Endothelial cell of umbilical vein (primary cell): Measurements from ENCODE around the gene ICAM5. TPM values are rescaled to one million over a fixed set of nuclear protein-coding genes. Genes with fewer than 3 reads are reported as not detected.

Experiments used
- BruUV-seq: library from RNA; stranded (reverse); fragments of 400-500 nt; replicated peaks from 2 replicates; lab custom pipeline; 2021; lab: Mats Ljungman, UMichigan
- CTCF ChIA-PET: fragments of 300-600, 350-600 bp; sonication (Branson Sonifier 250); formaldehyde crosslinking; loops from one replicate; lab custom pipeline; 2021; ENCODE audit warnings: antibody characterized with exemption, inconsistent platforms; lab: Charles Lee
- POLR2A ChIA-PET: fragments of 300-600, 350-600 bp; sonication (Branson Sonifier 250); formaldehyde crosslinking; loops from one replicate; lab custom pipeline; 2021; ENCODE audit warnings: antibody characterized with exemption, inconsistent platforms; lab: Charles Lee
- DNase-seq: peaks from one replicate; pipeline ENCODE4 v3.0.0-alpha.2; 2011; ENCODE audit warnings: low read depth, low spot score
- FAIRE-seq: peaks from 2 replicates; lab custom pipeline; 2011; peaks lifted over from hg19 to GRCh38; lab: Jason Lieb, UNC
- H2AFZ ChIP-seq: 2 replicates; pipeline ENCODE4 v1.6.0; 2012; ENCODE audit warnings: low read depth, low read length, control low read depth, inconsistent platforms
- H3K27ac ChIP-seq: 2 replicates; pipeline ENCODE4 v1.5.1; 2011; ENCODE audit warnings: low read depth, mild to moderate bottlenecking, control low read depth, low read length, moderate library complexity; ENCODE audit not compliant: insufficient read depth
- H3K27me3 ChIP-seq, 2 experiments: 2 replicates each; pipeline versions ENCODE4 v1.6.0 to v1.6.1; 2011; ENCODE audit warnings: low read length in 2 of 2, mixed read lengths in 1 of 2; ENCODE audit not compliant: control insufficient read depth in 2 of 2, insufficient read depth in 2 of 2
- H3K36me3 ChIP-seq, 2 experiments: 2 replicates in 1 of 2; 3 replicates in 1 of 2; pipeline ENCODE4 v1.5.1; 2011; ENCODE audit warnings: low read length in 2 of 2, mild to moderate bottlenecking in 1 of 2, moderate library complexity in 1 of 2; ENCODE audit not compliant: control insufficient read depth in 2 of 2, insufficient read depth in 2 of 2; ENCODE audit errors: extremely low read depth in 1 of 2
- H3K4me1 ChIP-seq: 3 replicates; pipeline ENCODE4 v1.5.1; 2011; ENCODE audit warnings: mild to moderate bottlenecking, low read length; ENCODE audit not compliant: control insufficient read depth, insufficient read depth; ENCODE audit errors: extremely low read depth
- H3K4me2 ChIP-seq: 2 replicates; pipeline ENCODE4 v1.6.1; 2011; ENCODE audit warnings: low read length, control low read depth, mixed read lengths; ENCODE audit not compliant: insufficient read depth
- H3K4me3 ChIP-seq, 3 experiments: fragments of 200-600 bp in 1 of 3; sonication (generic), shearing (Covaris generic) in 1 of 3; replicated peaks in 1 of 3; 2 replicates each; pipeline ENCODE4 v1.5.1; 2011 to 2016; ENCODE audit warnings: control low read depth in 3 of 3, low read length in 3 of 3, mild to moderate bottlenecking in 2 of 3, inconsistent platforms in 1 of 3, low read depth in 1 of 3, moderate library complexity in 1 of 3; ENCODE audit not compliant: insufficient read depth in 1 of 3
- H3K79me2 ChIP-seq: 2 replicates; pipeline ENCODE4 v1.6.0; 2012; ENCODE audit warnings: low read length, inconsistent platforms; ENCODE audit not compliant: control insufficient read depth, insufficient read depth
- H3K9ac ChIP-seq: replicated peaks from 2 replicates; pipeline ENCODE3; 2011; ENCODE audit warnings: low read length, control low read depth; ENCODE audit not compliant: insufficient read depth; ENCODE audit errors: extremely low read depth
- H3K9me1 ChIP-seq: replicated peaks from 3 replicates; pipeline ENCODE4 v1.6.0; 2011; ENCODE audit warnings: mild to moderate bottlenecking, low read length; ENCODE audit not compliant: control insufficient read depth, insufficient read depth; ENCODE audit errors: extremely low read depth
- H3K9me3 ChIP-seq: replicated peaks from 2 replicates; pipeline ENCODE4 v1.5.1; 2012; ENCODE audit warnings: low read length, inconsistent platforms; ENCODE audit not compliant: control insufficient read depth, insufficient read depth
- H4K20me1 ChIP-seq: replicated peaks from 2 replicates; pipeline ENCODE3; 2011; ENCODE audit warnings: mild to moderate bottlenecking, low read length; ENCODE audit not compliant: control insufficient read depth, insufficient read depth; ENCODE audit errors: extremely low read depth
- MAX ChIP-seq: IDR thresholded peaks from 2 replicates; pipeline ENCODE4 v1.6.1; 2011; ENCODE audit not compliant: insufficient read depth, insufficient read length
- POLR2A ChIP-seq: IDR thresholded peaks from 2 replicates; pipeline ENCODE4 v1.6.1; 2012; ENCODE audit warnings: low read depth, mild to moderate bottlenecking, control low read depth, low read length
- dilution Hi-C: fragments of 300-500 bp; cut with MboI; formaldehyde crosslinking; loops from one replicate; pipeline ENCODE4 v1.15.0; 2019; ENCODE audit warnings: low sequenced_read_pairs; ENCODE audit not compliant: extremely low pct_ligation_motif_present
- intact Hi-C: fragments of 100-400 bp; cut with micrococcal nuclease; formaldehyde crosslinking; loops from one replicate; pipeline ENCODE4 v1.10.0; 2022
- polyA plus RNA-seq, 4 experiments: library from polyadenylated mRNA; depleted of rRNA in 3 of 4; stranded (reverse) in 3 of 4; unstranded in 1 of 4; fragments of >200 nt; gene quantifications; 2 replicates each; pipeline versions ENCODE4 v1.2.1 to v1.2.3, GENCODE V29; 2011 to 2012; ENCODE audit warnings: missing spikeins in 1 of 4
- total RNA-seq: library from RNA; stranded (reverse); gene quantifications from 2 replicates; pipeline ENCODE4 v1.2.3, GENCODE V29; 2021
- TF ChIP-seq, protein P1 (sequence below), 2 donors: IDR thresholded peaks; 1 replicate in 1 of 2; 2 replicates in 1 of 2; pipeline ENCODE4 v1.5.1; 2011; ENCODE audit warnings: low read length in 2 of 2, mild to moderate bottlenecking in 2 of 2, moderate library complexity in 2 of 2, control low read depth in 1 of 2, inconsistent platforms in 1 of 2, low read depth in 1 of 2; ENCODE audit not compliant: insufficient read depth in 1 of 2; ENCODE audit errors: extremely low read depth in 1 of 2

The ICAM5 gene
- total and polyA plus RNA-seq, 2 donors (not counting 3 experiments of a cell fraction or from before 2014, with no cell fraction given): 0.10 to 0.40 TPM

- no peaks in the 10 kb centered on the region for H3K36me3 ChIP-seq
- intact Hi-C loops (loop anchor here (1.0 to 5.0 kb wide), 5 partner anchors 17 to 120 kb away; partner anchors contain the start of genes FDX2, ICAM4, RAVER1 and TYK2), dilution Hi-C loops (no loop called here)
- no peaks in the 10 kb centered on the region for H3K79me2 ChIP-seq
- CTCF ChIA-PET: interaction anchor here (0.6 to 9.0 kb wide), 34 partner anchors 10 to 154 kb away, joined by 3 to 411 read pairs (median 6); partner anchors contain the start of genes CDC37, FDX2, ICAM4 and ICAM5
- H2AFZ ChIP-seq: peak overlapping the region; percentile 9
- peak overlapping the region; percentile 61 for H3K9ac ChIP-seq
- H3K27ac ChIP-seq: peak overlapping the region; percentile 73
- H3K9me1 ChIP-seq: no peaks in the 10 kb centered on the region
- H3K27me3 ChIP-seq: no peaks in the 10 kb centered on the region
- no peak for TF ChIP-seq POLR2A
- TF ChIP-seq MAX: peak; percentile 11
- TF ChIP-seq, protein P1, sequence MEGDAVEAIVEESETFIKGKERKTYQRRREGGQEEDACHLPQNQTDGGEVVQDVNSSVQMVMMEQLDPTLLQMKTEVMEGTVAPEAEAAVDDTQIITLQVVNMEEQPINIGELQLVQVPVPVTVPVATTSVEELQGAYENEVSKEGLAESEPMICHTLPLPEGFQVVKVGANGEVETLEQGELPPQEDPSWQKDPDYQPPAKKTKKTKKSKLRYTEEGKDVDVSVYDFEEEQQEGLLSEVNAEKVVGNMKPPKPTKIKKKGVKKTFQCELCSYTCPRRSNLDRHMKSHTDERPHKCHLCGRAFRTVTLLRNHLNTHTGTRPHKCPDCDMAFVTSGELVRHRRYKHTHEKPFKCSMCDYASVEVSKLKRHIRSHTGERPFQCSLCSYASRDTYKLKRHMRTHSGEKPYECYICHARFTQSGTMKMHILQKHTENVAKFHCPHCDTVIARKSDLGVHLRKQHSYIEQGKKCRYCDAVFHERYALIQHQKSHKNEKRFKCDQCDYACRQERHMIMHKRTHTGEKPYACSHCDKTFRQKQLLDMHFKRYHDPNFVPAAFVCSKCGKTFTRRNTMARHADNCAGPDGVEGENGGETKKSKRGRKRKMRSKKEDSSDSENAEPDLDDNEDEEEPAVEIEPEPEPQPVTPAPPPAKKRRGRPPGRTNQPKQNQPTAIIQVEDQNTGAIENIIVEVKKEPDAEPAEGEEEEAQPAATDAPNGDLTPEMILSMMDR (IDR thresholded peaks at IDR 0.05; ENCODE audit: extremely low read depth in 1 of 2, insufficient read depth in 1 of 2, low read depth in 1 of 2, low read length in 2 of 2): peak; percentile 88 to 93
- H4K20me1 ChIP-seq: no peaks in the 10 kb centered on the region
- no peaks in the 10 kb centered on the region for H3K9me3 ChIP-seq
- DNase-seq (peak; percentile 90), FAIRE-seq (peak; percentile 84)
- no peak overlapping the region for H3K4me3 ChIP-seq
- POLR2A ChIA-PET: interaction anchor here (0.7 to 2.6 kb wide), 6 partner anchors 9 to 121 kb away, joined by 5 to 15 read pairs (median 12); partner anchors contain the start of genes ICAM4 and ICAM5
- BruUV-seq: no TSS peak
- peak overlapping the region; percentile 50 for H3K4me2 ChIP-seq
- H3K4me1 ChIP-seq: peaks cover 36% of the 10 kb centered on the region
Observed at GRCh38 chr19:10269333-10270179, 20.2 kb upstream of the ICAM5 start.
